ENCODE measurements around the gene ARHGEF7. TPM values are rescaled to one million over a fixed set of nuclear protein-coding genes. Genes with fewer than 3 reads are reported as not detected.

The ARHGEF7 gene
- total and polyA plus RNA-seq, 2 experiments from 2014 or later = 23.6 to 58.9 TPM

DNA sequence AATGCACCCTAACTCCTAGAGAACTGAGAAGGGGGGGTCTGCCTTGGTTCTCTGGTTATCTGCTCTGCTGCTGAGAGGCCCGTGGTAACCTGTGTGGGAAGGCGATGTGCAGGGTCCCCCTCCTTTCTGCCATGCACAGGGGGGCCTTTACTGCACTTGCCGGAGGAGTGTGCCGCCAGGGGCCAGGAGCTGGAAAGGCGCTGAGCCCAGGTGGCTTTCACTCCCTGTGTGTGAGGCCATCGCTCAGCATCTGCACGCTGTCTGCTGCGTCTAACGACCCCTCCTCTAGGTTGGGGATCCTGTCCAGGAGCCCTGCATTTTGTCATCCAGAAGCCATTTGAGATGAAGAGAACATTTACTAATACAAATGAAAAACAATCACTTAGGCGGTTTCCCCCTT, 168.3 kb downstream of the ARHGEF7 start (continued):
- TF ChIP-seq ZNF462 (CRISPR knock-in tag; IDR thresholded peaks at IDR 0.05) (no peak), POLR2AphosphoS5 (IDR thresholded peaks at IDR 0.05; ENCODE audit: low read depth) (no peak)

DNA sequence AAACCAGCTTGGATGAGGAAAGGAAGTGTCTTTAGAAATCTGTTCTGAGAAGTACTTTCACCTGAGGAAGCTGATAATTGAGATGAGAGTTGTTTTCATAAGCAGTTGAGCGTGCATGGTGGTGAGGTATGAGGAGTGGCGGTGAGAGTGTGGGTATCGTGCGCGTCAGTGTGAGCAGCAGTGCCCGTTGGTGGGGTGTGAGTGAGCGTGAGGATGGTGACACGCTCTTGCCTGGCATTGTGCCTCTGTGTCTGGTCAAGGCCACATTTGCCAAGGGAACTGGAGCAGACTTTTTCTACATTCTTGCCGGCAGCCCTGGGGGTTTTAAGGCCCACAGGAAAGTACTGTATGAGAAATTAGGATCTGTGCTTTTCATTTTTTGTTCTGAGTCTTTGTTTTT, 168.9 kb downstream of the ARHGEF7 start:
- H3K4me3 Mint-ChIP-seq = no peak overlapping the region
- TF ChIP-seq EZH2phosphoT487 (IDR thresholded peaks at IDR 0.05; ENCODE audit: unreplicated experiment) (no peak), ZNF331 (CRISPR knock-in tag; IDR thresholded peaks at IDR 0.05; ENCODE audit: low read depth) (no peak), JUNB (IDR thresholded peaks at IDR 0.05; ENCODE audit: unreplicated experiment) (no peak)
- DNase-seq (ENCODE audit: low spot score) = no peak
- no peaks in the 10 kb centered on the region for H3K79me2 ChIP-seq (replicated peaks; ENCODE audit: insufficient read depth)
- H3K36me3 ChIP-seq (ENCODE audit: insufficient read depth) = peaks cover 20% of the 10 kb centered on the region
- no peak overlapping the region for H3K4me2 ChIP-seq
- no peak for ATAC-seq
- no peaks in the 10 kb centered on the region for H3K4me1 ChIP-seq (ENCODE audit: insufficient read depth)
- H3K9me3 Mint-ChIP-seq = no peaks in the 10 kb centered on the region; the same call in 2 of the 3 replicates
- H3K4me3 ChIP-seq = no peak overlapping the region
- H3F3A ChIP-seq (replicated peaks; ENCODE audit: low read depth) = no peaks in the 10 kb centered on the region
- no peak overlapping the region for H3K27ac Mint-ChIP-seq
- H3K4me1 Mint-ChIP-seq = no peaks in the 10 kb centered on the region
- H3K9me2 ChIP-seq (ENCODE audit: insufficient read depth) = no peaks in the 10 kb centered on the region
- no peaks in the 10 kb centered on the region; the same call in 1 of the 2 replicates for H4K20me1 ChIP-seq (replicated peaks; ENCODE audit: insufficient read depth)
- H3K27me3 ChIP-seq (ENCODE audit: insufficient read depth) = no peaks in the 10 kb centered on the region
- no peak overlapping the region for H2AFZ ChIP-seq
- peaks cover 58% of the 10 kb centered on the region for H3K36me3 Mint-ChIP-seq (ENCODE audit: low read depth)
- H3K27ac ChIP-seq (ENCODE audit: low read depth) = no peak overlapping the region
- H3K27me3 Mint-ChIP-seq (ENCODE audit: insufficient read depth, low read depth, poor library complexity) = peaks cover 2% of the 10 kb centered on the region

Data from GM23338 (cell line).